ENCODE data around the gene CDK3.
"Not testable (repeated sequence)": the region's sequence is repeated elsewhere in the genome, so short reads cannot be mapped to it uniquely, and the experiment has no call there.

CDK3 gene

DNA sequence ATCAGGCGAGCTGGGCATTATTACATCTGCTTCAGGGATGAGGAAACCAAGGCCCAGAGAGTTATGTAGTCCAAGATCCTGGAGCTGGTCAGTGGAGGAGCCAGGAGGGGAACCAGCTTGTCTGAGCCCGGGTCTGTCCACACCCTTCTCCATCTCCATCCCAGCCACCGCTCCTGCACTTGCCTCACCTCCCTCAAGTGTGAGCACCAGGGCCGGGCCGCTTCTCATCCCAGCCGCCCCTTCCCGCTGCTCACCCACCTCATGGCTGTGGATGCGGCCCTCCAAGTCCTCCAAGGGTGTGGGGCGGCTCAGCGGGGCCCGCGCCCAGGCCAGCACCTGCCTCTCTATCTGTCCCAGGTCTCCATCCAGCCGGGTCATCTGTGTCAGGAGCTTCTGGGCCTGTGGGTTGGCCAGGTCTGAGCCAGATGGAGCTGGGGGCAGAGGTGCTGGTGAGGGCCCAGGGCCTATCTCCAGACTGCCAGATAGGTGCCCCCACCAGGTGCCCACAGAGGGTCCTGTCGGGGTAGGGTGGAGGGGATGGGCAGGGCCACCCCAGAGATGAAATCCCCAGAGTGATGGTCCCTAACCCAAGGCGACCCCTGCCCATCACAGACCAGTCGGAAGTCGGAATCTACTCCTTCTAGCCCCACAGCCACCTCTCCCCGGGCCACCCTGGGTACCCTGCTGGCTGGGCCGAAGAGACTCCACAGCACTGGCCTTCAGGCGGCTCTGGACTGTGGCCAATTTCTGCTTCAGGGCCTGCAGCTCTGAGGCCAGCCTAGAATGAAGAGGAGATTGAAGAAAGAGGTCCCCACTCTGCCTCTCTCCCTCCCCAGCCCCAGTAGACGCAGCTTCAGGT, 17.1 kb downstream of the CDK3 start:
- no peak for DNase-seq

DNA sequence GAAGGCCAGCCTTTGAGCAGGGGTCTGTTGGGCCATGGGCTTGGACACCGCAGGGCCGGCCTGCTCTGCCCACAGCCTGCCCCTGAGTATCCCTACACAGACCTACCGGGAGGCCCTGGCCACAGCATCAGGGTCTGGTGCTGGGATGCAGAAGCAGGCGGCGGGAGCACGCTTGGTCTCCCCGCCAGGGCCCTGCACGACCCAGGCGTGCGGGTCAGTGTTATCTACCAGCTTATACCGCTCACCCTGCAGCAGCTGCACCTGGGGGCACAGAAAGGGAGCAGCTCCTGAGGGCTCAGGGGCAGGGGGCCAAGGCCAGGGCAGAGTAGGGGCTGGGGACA, 17.7 kb downstream of the CDK3 start:
- DNase-seq = no peak

DNA sequence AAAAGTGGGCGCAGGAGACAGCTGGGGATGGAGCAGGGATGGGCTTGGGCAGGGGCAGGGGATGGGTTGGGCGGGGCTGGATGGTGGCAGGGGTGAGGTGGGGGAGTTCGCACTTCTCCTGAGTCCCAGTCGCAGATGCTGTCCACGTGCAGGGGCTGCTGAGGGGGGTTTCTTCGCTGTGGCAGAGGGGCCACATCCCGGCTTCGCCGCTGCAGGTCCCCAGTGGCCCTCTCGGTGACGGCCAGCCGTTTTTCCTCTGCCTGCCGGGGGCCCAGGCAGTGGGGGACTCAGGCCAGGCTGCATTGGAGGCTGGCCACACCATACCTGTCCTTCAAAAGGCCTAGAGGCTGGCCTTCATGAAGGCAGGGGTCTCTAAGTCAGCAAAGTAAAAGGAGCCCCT, 18.1 kb downstream of the CDK3 start:
- DNase-seq = no peak

DNA sequence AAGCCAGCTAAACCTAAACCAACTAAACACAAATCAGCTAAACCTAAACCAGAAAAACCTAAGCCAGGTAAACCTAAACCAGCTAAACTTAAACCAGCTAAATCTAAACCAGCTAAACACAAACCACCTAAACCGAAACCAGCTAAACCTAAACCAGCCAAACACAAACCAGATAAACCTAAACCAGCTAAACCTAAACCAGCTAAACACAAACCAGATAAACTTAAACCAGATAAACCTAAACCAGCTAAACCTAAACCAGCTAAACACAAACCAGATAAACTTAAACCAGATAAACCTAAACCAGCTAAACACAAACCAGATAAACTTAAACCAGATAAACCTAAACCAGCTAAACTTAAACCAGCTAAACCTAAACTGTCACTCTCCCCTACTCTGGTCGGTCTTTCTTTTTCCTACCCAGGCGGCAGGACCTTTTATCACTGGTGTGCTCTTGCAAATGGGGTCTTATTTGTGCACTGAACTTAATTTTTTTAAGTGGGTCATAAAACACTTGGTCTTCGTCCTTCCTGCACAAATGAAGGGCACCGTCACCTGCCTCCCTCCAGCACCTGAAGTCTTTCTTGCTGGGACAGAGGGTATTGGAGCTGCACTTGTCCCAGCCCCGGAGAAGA, 19.3 kb downstream of the CDK3 start:
- no peak for DNase-seq

DNA sequence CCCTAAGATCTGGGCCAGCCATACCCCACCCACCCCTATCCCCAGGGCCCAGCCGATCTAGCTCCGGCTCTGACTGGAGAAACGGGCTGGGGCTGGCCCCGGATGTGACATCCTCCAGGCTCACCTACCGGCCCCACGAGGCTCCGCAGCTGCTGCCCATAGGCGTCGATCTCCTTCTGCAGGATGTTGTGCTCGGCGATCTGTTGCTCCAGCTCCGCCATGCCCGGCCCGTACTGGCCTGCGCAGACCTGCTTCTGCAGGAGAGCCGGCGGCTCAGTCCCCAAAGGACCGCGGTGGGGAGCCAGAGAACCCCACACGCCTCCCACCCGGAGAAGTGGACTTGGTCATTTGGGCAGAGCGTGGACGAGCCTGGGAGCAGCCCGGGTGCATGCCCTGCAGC, 21.6 kb downstream of the CDK3 start:
- no peak for DNase-seq

DNA sequence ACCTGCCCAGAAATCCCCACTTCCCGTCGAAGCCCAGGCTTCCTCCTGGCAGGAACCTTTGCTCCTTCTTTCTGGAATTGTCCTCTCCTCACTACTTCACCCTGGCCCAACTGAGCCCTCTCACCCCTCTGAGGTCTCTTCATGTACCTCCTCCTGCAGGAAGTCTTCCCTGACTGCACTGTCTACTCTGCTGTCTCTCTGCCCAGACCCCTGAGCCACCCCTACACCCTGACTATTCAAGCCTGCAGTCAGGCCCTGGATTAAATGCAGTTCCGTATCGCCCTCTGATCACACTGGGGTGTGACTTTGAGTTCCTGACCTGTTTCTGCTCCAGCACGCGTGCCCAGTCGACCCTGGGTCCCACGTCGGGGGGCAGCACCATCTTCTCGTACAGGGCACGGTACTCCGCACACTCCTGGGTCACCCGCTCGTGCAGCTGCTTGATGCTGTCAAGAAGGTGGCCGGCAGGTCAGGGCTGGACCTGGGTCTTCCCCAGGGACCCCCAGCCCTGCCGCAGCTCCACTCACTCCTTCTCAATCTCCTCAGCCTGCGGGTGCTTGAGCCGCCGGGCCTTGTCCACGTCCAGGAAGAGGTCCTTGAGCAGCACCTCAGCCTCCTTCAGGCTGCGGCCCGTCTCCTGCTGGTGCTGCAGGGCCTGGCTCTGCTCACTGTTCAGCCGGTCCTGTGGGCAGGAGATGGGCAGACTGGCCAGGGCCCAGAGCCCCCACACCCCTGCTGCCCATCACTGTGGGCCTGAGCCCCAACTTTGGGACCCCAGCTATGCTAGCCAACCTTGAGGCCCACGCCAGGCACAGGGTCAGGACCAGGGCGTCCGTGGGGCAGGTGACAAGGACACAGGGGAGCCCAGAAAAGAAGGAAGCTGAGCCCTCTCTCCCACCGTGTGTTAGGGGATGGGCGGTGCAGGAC, 22.6 kb downstream of the CDK3 start:
- DNase-seq = no peak

DNA sequence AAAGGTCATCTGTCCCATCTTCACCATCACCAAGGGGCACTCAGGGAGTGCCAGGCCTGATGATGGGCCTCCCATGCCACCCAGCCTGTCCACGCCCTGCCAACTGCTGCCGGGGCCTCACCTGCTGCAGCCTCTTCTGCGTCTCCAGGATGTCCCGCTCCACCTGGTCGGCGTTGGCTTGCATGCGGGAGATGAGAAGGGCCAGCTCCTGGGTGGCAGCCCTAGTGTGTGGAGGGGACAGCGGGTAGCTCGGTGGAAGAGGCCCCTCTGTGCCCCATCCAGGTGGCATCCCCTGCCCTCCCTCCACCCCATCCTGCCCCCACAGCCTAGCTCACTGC, 23.2 kb downstream of the CDK3 start:
- no peak for DNase-seq

DNA sequence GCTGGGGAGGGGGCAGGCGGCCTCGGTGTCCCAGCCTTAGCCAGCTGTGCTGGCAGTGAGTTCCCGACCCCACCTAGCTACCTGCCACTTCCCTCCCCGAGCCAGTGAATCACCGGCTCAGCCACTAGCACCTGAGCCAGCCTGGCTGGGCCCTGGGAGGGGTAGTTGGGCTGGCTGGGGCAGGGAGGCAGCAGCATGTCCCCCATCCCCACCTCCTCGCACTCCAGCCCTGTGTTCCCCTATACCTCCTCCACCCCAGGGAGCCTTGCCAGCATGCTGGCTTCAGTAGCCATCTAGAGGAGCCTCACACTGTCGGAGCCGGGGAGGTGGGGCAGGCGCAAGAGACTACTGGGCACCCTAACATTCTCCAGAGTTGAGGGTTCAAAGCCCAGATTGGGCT, 23.7 kb downstream of the CDK3 start:
- no peak for DNase-seq

DNA sequence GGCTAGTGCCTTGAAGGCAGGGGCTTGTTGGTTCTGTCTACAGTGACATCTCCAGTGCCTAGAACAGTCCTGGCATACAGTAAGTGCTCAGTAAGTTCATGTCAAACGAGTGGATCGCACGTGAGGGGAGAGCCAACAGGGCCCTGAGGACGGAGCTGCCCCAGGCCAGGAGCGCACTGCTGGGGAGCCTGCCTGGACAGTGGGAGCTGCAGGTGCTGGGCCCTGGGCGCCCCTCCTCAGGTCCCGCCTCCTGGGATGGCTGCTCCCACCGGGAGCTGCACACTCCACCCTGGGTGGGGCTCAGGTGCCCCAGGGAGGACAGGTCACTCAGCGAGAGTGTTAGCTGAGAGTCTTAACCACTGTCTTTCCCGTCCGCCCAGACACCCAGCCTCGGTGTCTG, 24.6 kb downstream of the CDK3 start:
- no peak for DNase-seq

DNA sequence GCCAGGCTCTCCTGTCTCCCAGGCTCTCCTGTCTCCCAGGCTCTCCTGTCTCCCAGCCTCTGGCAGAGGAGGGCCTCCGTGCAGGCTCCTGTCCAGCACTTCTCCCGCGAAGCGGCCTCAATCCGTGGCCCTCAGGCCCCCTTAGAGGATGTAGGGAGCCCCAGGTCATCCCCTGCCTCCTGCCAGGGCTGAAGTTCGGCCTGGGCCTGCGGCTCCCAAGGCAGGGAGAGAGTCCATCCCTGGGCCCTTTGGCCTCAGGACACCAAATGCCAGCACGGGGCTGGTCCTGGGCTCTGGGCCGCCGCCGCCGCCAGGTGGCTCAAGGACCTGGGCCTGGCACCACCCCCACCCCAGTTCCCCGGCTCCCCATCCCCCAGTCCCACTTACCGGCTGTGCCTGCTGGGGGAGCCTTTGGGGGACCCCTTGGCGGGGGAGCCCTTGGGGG, 26.1 kb downstream of the CDK3 start:
- no peak for DNase-seq

DNA sequence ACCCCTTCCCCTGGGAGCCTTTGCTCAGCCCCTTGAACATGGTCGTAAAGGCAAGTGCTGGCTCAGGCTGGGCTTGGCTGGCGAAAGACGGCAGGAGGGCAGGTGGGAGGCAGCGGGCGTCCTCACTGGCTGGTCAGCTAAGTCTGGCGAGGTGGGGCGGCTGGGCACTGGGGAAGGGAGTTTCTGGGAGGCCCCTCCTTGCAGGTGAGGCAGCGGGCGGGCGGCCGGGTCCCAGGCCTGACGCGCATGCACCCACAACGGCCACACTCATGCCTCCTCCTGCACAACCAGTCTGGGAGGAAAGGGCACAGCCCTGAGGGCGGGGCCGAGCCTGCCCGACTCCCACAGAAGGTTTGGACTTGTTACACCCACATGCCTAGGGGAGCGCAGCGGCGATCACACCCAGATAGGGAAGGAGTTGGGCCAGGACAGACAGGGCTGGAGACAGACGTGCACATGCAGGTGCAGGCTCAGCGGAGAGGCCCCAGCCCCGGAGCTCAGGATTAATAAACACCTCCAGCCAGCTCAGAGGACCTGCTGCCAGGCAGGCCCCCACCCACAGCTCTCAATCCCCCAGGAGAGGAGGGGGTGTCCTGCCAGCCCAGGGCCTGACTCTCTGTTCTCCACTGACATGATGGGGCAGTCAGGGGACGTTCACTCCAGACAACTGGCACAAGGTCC, 26.6 kb downstream of the CDK3 start, which contains the start of gene EVPL:
Gene EVPL (minus strand): TSS at position 148 of the 681 bp plus-strand sequence. CDS start 108 bp downstream, at position 40.
- no peak for DNase-seq

DNA sequence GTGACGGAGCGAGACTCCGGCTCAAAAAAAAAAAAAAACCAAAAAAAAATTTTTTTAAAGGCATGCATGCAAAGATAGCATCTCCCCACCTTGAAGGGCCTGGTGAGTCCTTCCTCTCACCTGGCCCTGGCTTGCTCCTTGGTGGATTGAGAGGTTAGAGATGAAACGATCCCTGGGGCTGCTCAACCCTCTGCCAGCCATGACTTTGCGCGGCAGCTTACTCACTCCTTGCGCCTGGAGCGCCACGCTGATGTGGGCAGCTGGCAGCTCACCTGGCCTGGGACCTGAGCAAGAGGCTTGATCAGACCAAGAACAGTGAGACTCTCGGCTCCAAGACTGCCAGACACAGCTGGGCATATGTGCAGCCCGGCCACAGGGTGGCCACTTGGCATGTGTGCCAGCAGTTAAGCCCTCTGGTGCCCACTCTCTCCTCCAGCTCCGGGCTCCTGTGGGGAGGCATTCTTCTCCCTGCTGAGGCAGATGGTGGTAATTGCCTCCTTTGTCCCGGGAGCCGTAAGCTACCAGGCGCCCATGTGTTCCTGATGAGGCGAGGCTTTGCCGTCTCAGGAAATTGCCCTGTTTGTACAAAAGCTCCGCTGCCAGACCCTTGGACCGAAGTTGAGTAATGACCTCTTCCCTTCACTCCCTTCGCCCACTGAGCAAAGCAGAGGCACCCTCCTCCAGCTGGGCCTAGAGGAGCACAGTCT, 31.6 kb downstream of the CDK3 start:
- DNase-seq = no peak

DNA sequence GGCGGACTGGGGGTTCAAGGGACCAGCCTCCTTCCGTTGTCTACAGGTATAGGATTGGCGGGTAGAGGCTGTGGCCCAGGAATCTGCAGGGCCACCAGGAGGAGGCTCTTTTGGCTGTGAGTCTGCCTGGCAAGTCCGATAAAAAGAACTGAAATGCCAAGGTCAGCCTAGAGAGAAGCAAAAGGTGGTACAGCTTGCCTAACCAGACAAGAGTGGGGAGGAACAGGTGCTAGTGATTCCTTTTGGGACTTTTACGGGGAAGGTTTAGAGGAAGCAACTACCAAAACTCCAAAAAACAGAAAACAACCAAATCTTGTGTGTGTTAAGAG, 32.1 kb downstream of the CDK3 start:
- DNase-seq = no peak

DNA sequence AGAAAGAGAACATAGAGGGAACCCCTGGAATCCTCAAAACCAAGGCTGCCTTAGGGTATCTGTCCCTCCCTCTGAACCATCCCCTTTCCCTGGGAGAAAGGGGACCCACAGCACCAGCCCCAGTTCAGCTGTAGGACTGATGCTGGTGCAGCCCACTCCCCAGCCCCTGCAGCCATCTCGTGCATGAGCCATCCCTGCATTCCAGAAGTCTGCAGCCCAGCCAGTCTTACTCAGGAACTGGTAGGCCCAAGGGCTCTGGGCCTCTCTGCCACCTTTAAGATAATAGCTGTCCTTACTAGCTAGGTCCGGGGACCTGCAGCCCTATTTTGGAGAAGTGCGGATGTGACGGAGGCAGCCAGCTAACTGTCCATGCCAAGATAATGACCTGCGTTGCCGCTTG, 32.5 kb downstream of the CDK3 start:
- DNase-seq = no peak

DNA sequence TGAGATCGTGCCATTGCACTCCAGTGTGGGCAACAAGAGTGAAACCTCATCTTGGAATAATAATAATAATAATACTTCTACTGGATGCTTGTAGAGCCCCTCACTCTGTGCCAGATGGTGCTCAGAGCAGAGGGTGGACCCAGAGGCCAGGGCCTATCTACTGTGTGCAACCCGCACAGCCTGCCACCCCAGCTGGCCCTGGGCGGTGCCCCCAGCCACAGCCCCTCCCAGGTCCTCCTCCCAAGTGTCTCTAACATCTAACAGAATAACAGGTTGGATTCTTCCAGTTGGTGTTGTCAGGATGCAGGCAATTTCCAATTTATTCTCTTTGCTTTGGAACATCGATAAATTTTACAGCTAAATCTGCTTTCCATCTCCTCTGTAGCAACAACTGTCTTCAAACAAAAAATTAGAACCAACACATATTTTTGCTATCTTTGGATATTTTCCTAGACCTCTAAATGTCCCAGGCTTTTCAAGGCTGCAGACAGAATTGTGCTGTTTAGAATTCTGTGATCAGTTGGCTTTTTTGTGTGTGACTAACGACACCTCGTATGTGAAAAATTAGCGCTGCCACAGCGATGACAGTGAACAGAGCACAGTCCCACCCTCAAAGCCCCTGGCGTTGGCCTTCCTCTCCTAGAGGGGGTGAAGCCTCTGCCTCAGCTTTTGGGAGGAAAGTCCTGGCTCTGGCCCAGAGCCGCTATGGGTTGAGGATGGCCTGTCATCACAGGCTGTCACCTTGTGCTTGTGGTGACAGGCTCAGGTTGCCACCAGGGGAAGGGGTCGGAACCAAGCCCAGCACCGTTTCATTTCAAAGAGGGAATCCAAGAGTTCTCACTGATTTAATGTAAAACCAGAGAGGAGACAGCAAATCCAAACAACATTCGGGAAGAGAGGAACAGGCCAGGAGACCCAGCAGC, 34.0 kb downstream of the CDK3 start:
- no peak for DNase-seq

DNA sequence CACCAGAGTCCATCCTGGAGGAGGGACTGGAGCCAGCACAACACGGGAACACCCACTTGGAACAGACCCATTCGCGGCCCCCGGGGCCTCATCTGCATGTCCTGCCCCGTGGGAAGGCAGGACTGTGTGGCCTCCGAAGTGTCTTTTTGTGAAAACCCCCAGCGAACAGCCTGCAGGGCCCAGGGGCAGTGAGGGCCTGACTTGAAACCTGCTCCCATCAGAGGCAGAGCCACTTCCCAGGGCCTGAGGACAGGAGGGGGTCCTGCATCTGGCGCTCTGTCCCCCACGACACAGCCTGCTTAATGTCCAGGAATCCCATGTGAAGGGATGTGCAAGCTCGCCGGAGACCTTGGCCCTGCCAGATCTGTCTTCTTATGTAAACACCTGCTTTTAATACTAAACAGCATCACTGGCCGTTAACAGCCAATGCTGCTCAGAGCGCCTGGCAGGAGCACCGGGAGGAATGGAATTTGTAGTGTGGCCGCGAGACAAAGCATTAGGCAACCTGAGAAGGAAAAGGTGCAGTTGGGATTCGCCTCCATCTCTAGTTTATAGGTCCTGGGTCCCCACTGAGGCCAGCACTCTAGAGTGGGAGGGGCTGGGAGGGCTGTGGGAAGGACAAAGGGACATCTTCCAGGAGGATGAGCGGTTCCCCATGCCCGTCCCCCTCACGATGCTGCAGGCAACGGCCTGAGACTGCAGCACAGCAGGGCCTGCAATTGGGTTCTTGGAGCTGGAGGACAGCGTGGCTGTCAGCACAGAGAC, 36.0 kb downstream of the CDK3 start:
- no peak for DNase-seq

DNA sequence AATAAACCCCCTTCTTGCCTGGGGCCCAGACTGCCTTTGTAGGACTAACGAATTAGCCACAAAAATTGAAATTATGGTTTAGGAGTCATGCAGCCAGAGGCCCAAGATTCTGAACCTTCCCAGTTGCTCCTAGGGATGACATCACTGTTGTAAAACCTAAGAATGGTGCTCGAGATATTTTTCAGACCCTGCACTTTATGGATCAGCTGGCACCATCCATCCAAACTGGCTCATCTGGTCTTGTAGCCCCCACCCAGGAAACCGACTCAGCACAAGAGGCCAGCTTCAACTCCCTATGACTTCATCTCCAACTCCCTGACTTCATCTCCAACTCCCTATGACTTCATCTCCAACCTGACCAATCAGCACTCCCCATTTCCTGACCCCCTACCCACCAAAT, 37.4 kb downstream of the CDK3 start:
- DNase-seq = no peak

DNA sequence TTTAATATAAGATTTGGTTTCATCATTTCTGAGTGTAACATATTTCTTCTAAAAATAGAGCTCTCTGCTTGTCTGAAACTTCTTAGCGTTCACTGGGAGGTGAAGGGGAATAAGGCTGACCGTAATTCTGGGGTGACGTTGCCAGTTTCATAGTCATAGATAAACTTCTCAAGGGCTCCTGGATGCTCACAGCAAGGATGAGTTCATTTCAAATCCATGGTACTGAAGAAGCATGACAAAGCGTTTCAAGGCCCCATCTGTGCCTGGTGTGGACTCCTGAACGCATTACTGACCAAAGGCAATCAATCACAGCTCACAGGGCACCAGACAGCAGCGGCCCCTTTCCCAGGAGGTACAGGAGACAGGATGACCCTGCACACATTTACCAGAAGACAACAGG, 38.5 kb downstream of the CDK3 start:
- DNase-seq = no peak

DNA sequence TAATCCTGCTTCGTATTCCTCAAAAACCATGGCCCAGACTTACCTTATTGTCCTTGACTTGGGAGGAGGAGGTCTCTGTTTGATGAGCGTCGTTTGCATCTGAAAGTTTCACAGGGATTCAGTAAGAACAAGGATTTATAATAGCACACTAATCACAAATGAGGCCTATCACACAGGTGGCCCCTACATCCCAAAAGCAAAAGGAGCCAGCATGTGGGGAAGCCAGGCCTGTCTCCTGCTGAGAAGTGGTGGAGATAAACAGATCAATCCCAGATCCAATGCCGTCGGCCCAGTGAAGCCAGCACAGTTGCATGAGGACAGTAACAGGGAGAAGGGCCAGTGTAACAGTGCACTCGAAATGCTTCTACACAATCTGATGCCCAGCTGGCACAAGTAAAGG, 39.7 kb downstream of the CDK3 start:
- no peak for DNase-seq

DNA sequence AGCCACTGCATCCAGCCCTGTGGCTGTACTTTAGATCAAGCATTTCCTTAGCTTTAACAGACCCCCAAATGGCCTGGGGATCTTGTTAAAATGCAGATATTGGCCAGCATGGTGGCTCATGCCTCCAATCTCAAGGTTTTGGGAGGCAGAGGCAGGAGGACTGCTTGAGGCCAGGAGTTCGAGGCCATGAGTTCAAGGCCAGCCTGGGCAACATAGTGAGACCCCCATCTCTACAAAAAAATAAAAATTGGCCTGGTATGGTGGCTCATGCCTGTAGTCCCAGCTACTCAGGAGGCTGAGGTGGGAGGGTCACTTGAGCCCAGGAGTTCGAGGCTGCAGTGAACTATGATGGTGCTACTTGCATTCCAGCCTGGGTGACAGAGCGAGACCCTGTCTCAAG, 42.2 kb downstream of the CDK3 start:
- DNase-seq = not testable (repeated sequence)
